HG03064 (cell line): Measurements from ENCODE around the gene ASXL1.
"Not testable (repeated sequence)": the region's sequence is repeated elsewhere in the genome, so short reads cannot be mapped to it uniquely, and the experiment has no call there.

ENCODE experiments used
- ATAC-seq: cut with Tn5 transposase; IDR thresholded peaks from one replicate; pipeline ENCODE4 v1.9.1; 2021; ENCODE audit warnings: low read depth; ENCODE audit not compliant: unreplicated experiment

ASXL1 gene

DNA sequence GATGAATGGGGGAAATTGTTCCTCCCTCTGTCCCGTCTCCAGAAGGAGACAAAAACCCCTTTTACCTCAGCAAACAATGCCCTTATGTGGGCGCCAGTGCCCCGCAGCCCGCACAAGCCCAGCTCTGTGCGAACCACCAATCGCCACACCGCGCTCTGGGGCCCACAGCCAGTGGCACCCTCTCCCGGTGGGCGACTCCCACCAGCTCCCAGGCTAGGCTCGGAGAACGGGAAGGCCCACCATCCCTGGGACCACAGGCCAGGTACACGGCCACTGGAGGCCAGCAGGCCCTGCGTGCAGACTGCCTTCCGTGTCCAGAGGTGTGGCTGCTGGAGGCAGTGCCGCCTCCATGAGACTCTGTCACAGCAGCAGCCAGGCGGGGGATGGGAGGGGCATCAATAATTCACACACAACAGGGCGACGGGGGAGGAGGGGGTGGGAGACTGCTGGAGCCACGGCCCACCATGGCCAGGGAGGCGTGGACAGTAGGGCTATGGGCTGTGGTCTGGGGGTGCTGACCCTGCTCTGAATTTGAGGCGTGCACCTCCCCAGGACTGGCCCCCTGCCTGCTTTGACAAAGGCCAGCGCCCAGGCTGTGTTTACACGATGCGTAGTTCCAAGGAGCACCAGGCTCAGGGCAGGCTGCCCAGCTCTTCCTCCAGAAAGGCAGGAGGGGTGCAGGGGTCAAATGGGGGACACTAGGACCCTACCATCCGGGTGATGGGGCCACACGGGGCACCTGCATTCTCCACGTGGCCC, 105.7 kb downstream of the ASXL1 start:
- ATAC-seq, result no peak

- ATAC-seq, result no peak
These were observed 106.4 kb downstream of the ASXL1 start for GRCh38 chr20:32464401-32465091.

- no peak for ATAC-seq
These were observed 107.2 kb downstream of the ASXL1 start for GRCh38 chr20:32465092-32465900.

GRCh38 chr20:32465901-32466675, 108.0 kb downstream of the ASXL1 start:
- ATAC-seq, result not testable (repeated sequence)

GRCh38 chr20:32466739-32467505, 108.8 kb downstream of the ASXL1 start:
- ATAC-seq, result no peak

- ATAC-seq, result no peak
These were observed 109.6 kb downstream of the ASXL1 start for GRCh38 chr20:32467506-32468312.

GRCh38 chr20:32468313-32468640, 110.1 kb downstream of the ASXL1 start:
- no peak for ATAC-seq

GRCh38 chr20:32468860-32469259, 110.7 kb downstream of the ASXL1 start:
- ATAC-seq, result no peak

- no peak for ATAC-seq
These were observed 112.1 kb downstream of the ASXL1 start for GRCh38 chr20:32470025-32470861.

- no peak for ATAC-seq
These were observed 112.8 kb downstream of the ASXL1 start for GRCh38 chr20:32470940-32471339.

DNA sequence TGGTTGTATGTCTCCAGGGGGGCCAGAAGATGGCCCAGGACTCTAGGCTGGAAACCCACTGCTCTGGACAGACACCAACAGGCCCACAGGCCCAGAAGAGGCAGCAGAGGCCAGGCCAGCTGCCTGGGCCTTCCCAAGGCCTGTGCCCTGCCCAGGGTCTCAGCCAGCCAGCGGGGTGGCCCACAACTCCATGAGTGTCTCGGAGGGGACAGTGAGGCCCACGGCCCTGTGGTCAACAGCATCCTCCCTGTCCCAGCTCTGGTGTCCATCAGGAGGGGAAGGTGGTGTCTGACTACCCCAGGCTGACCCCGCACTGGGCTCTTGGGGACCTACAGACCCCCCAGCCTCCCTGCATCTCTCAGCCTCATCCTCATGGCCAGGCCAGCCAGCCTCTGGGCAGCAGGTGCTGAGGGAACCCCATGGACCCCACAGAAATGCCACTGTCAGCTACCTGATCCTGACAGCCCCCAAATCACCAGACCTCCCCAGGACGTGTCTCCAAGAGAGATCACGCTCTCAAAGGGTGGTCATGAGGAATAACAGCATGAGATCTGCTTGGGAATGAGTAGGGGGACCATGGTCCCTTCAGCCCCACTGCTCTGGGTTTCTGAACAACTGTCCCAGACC, 114.6 kb downstream of the ASXL1 start:
- ATAC-seq, result no peak

GRCh38 chr20:32473231-32474008, 115.3 kb downstream of the ASXL1 start:
- no peak for ATAC-seq

GRCh38 chr20:32474009-32474716, 116.0 kb downstream of the ASXL1 start:
- no peak for ATAC-seq

- ATAC-seq, result no peak
These were observed 116.5 kb downstream of the ASXL1 start for GRCh38 chr20:32474717-32474966.

- ATAC-seq, result no peak
These were observed 117.1 kb downstream of the ASXL1 start for GRCh38 chr20:32474967-32475811.
